Stimulated activated CD4-positive, alpha-beta T cell treated with anti-CD3 and anti-CD28 coated beads, Interleukin-12 subunit alpha, Interleukin-12 subunit beta, amount 100 ng/mL, for 48 hours (primary cell): ENCODE results near the gene CFAP119.

Experiments used
- DNase-seq, 3 donors: peaks; one replicate each; pipeline ENCODE4 v3.0.0-alpha.2; 2020; ENCODE audit warnings: low read depth in 2 of 3, low spot score in 1 of 3

The CFAP119 gene

GRCh38 chr16:30762991-30763725, 1.3 kb upstream of the CFAP119 start:
- no peak for DNase-seq

GRCh38 chr16:30761427-30761927, 385 bp downstream of the CFAP119 start:
- DNase-seq: peak in 1 of 3 donors; percentile 28

GRCh38 chr16:30760577-30761426, 1.1 kb downstream of the CFAP119 start:
- DNase-seq: no peak

- no peak for DNase-seq
Measured at GRCh38 chr16:30760001-30760559, 1.8 kb downstream of the CFAP119 start.

- no peak for DNase-seq
Measured at GRCh38 chr16:30758988-30759491, 2.8 kb downstream of the CFAP119 start.

GRCh38 chr16:30757316-30757715, 4.5 kb downstream of the CFAP119 start:
- no peak for DNase-seq

- DNase-seq: no peak
Measured at GRCh38 chr16:30756781-30757100, 5.1 kb downstream of the CFAP119 start.

GRCh38 chr16:30755955-30756780, 5.7 kb downstream of the CFAP119 start:
- DNase-seq: no peak

GRCh38 chr16:30753596-30753995, 8.3 kb downstream of the CFAP119 start:
- no peak for DNase-seq

- no peak for DNase-seq
Measured at GRCh38 chr16:30750876-30751465, 10.9 kb downstream of the CFAP119 start.

GRCh38 chr16:30750201-30750600, 11.7 kb downstream of the CFAP119 start:
- no peak for DNase-seq

- peak in 1 of 3 donors; percentile 20 for DNase-seq
Measured at GRCh38 chr16:30748634-30749445, 13.0 kb downstream of the CFAP119 start.

- DNase-seq: peak; percentile 92 to 99 (median 96)
Measured at GRCh38 chr16:30747799-30748633, 13.8 kb downstream of the CFAP119 start, which contains the start of gene PHKG2. TSS of gene PHKG2 (plus strand) at chr16:30748425. CDS start at chr16:30748821, 396 bp downstream.

GRCh38 chr16:30747331-30747730, 14.5 kb downstream of the CFAP119 start:
- no peak for DNase-seq

GRCh38 chr16:30746638-30747175, 15.2 kb downstream of the CFAP119 start:
- DNase-seq: no peak

- DNase-seq: no peak
Measured at GRCh38 chr16:30745082-30745481, 16.8 kb downstream of the CFAP119 start.

- DNase-seq: no peak
Measured at GRCh38 chr16:30744183-30744582, 17.7 kb downstream of the CFAP119 start.

- DNase-seq: no peak
Measured at GRCh38 chr16:30743716-30744115, 18.1 kb downstream of the CFAP119 start.
